ENCODE results near the gene HIPK3.
A peak's percentile ranks its signal among the peaks of the same experiment; 100 is the strongest.

DNA sequence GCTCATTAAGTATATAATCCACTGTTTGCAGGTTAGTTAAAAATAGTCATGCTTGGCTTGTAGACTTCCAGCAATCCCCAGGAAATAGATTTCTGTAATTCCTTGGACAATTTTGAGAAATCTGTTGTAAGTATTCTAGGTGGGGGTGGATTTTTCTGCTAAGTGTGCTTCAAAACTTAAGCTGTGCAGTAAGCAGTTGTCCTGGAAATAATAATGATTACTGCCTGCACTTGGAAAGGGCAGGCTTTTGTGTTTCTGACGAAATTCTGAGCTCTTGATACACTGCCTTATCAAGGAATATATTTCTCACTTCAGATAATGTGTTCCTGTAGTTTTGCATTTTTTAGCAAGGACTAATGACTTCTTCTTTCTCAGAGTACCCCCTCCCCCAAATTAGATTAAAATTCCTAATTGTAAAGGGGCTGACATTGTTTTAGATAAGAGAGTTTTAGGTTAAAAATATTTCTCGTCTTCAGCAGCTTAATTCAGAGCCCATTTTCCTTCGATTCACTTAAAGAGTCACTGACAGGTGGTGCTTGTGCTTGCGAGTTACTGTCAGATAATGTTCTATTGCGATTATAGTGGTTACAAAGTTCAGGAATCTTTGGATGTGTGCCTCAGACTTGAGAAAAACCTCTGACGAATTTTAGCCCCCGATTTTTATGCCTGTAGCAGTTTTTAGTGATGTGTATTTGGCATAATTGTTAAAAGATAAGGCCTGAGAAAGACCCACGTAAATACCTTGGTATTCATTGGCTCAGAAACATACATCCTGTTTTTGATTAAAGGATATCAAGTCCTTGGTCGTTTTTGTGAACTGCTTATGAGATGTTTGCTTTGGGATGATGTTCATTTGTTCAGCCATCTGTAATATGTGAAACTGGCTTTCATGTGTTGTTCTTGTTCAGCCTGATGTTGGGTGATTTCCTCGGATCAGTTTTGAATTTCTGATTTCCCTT is 120.5 kb downstream of the HIPK3 start:
- peak; percentile 19 for TF ChIP-seq EZH2 (IDR thresholded peaks at IDR 0.05)
- TF ChIP-seq EZH2phosphoT487 (IDR thresholded peaks at IDR 0.05) = no peak
